Pons (tissue), 1 donor: ENCODE results near the gene FRG2C.
"Not testable (repeated sequence)": the region's sequence is repeated elsewhere in the genome, so short reads cannot be mapped to it uniquely, and the experiment has no call there.

Source experiments
- DNase-seq: peaks from one replicate; pipeline ENCODE4 v3.0.0-alpha.2; 2016; ENCODE audit warnings: low spot score

The FRG2C gene

DNA sequence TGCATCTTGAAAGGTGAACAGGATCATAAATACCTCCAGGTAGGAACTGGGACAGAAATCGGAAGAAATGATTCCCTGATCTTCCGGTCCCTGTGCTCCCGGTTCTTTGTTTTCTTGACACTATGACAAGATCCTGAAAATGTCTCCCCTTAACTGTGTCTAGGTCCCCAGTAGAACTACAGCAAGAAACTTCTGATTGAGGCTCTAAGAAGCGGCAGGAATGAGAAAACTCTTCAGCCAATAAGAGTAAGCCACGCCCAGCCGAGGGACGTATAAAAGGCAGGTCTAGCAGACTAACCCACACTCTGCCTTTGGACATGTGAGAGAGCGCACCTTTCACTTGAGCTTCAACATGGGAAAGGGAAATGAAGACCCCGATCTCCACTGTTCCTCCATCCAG lies at the start of gene FRG2C:
Gene FRG2C, plus strand, starts transcription at position 301 of the 400 bp plus-strand sequence. Its CDS starts 52 bp downstream, at position 353.
- not testable (repeated sequence) for DNase-seq

DNA sequence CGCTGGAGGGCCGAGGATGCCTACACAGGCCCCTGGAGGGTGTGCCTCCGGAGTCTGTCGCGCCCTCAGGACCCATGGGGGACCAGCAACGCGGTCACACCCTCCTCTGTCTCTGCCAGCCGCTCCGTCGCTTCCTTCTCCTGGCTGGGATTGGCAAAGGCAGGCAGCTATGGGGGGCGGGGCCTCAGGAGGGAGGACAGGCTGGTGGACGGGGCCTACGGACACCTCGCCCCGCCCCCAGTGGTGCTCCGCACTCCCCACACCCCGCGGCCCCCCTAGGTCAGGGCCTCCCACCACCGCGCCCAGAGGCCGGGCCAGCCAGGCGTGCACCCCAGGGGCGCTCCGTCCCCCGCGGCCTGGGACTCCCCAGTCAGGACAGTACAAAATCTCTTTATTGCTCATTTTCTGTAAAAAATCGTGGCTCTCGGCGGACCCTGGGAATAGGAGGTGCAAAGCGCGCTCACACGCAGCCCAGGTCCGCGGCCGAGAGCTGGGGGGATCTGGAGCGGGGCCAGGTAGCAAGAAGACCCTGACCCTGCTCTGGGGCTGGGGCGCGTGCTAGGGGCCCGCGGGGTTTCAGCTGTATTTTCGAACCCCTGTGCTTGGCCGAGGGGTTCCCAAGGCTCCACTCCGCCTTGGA lies 45.3 kb upstream of the FRG2C start:
- DNase-seq: not testable (repeated sequence)

DNA sequence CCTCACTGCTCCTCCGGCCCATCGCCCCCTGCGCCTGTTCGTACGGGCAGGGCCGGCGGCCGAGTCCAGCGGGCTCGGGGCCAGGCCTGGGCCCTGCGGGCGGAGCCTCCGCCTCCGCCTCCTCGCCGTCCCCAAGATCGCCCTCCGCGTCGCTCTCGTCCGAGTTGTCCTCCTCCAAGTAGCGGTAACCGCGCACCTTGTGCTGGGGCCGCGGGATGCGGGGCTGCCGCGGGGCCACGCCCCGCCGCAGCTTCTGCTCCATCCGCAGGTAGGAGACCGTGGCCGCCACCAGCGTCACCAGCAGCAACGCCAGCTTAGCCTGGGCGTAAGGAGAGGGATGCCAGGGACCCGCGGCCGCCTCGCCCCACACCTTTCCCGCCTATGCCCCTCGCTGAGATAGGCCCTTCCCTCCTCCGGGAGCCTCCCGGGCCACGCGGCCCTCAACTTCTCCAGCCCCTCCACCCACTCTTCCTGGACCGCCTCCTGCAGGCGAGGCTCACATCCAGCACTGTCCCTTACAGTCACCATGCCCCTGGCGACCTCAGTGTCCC lies 44.6 kb upstream of the FRG2C start:
- DNase-seq: not testable (repeated sequence)

DNA sequence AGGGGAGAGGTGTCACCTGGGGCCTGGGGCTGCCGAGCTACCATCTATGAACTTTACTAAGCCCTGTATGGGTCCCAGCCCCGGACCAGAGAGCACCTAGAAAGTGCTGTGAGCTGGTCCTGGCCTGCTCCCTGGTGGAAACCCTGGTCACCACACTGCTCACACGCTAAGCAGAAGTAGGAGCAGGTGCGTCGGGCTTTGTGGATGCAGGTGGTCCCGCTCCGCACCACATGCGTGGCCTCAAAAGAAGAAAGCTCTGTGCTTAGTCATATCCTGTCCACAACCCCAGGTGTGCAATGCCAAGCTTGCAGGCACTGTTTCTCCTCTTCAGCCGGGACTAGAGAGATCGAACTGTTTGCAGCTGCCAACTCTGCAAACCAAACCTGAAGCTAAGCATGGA lies 42.4 kb upstream of the FRG2C start:
- not testable (repeated sequence) for DNase-seq

DNA sequence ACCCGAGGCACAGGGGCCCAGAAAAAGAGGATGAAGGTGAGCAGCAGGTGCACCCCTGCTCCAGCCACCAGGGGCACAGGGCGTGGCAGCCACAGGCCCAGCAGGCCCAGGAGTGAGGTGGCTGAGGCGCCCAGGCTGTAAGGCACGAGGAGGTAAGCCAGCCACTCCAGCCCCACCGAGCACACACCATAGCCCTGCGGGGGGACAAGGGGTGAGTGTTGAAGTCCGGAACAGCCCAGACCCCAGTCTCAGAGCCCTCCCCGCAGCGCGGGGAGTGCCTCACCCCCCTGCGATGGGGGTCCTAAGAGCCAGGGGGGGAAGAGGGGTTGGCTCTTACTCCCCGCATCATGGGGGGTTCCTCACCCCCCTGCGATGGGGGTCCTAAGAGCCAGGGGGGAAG lies 40.5 kb upstream of the FRG2C start:
- DNase-seq: not testable (repeated sequence)

DNA sequence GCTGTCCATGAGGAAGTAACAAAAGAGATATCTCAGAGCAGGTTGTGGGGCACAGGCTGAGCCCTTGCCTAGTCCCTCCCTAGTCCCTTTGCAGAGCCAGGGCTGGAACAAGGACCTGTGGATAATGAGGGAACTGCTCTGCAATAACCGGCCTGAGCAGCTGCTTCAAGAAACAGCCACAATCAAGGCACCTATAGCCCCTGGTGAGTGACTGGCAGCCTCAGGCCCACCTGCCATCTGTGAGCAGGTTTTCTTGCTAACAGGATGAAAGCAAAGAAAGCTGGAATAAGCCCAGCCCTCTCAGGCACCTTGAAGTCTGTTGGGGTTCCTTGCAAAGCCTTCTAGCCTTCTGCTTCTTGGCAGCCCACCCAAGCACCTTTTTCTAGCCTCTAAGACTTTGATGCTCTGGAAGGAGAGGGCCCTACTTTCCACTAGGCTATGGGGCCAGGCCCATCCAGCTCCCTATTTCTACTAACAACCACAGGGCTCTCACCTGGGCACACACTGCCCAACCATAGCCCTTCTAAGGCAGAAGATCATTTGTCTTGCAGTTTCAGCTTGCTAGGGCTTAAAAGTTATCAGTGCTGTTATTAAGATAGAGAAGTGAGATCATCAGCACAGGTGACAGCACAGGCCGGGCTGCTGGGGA lies 33.1 kb upstream of the FRG2C start:
- not testable (repeated sequence) for DNase-seq

DNA sequence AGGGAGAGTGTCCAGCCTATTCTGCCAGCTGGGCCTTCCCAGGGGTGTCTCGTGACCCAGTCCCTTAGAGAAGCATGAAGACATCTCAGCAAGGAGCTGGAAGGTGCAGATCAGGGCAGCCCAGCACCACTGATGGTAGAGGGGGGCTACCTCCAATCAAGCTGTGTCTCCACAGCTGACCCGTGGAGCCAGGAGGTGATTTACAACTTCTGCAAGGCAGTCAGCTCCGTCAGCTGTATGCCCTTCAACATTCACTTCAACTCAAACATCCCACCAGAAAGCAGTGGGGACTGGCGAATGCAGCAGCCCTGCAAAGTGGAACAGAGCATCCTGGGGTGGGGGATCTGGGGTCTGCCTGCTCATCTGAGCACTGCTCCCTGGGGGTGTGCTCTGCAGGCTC lies 32.6 kb upstream of the FRG2C start:
- DNase-seq: no peak

DNA sequence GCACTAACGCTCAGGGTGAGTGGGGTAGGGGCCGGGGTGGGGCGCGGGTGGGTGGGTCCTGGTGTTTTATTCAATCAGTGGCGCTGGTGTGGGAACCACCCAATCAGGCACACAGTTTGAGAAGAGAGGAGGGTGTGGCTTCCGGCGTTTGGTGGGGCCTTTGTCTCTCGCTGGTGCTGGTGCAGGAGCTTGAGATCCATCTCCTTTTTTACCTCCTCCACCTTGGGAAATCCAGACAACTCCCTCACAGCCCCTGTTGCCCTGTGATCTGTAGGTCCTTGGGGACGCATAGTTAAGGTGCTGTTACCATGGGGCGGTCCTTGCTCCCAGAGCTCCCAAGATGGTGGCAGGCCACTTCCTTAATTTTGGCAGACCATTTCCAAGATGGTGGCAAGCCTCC lies 25.2 kb upstream of the FRG2C start:
- DNase-seq: not testable (repeated sequence)

DNA sequence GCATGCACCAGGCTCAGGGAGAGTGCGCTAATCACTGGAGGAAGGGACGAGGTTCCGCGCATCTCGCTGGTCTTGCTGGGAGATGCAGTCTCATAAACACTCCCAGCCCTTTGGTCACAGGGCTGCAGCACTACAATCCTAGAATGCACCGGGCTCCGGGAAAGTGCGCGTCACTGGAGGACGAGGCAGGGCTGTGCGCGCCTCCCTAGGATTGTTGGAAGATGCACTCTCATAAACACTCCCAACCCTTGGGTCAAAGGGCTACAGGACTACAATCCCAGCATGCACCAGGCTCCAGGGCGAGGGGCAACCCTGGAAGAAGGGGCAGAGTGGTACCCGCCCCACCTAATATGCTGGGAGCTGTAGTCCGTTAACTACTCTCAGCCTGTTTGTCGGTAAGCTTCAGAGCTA lies 23.0 kb upstream of the FRG2C start:
- peak; percentile 95 for DNase-seq

DNA sequence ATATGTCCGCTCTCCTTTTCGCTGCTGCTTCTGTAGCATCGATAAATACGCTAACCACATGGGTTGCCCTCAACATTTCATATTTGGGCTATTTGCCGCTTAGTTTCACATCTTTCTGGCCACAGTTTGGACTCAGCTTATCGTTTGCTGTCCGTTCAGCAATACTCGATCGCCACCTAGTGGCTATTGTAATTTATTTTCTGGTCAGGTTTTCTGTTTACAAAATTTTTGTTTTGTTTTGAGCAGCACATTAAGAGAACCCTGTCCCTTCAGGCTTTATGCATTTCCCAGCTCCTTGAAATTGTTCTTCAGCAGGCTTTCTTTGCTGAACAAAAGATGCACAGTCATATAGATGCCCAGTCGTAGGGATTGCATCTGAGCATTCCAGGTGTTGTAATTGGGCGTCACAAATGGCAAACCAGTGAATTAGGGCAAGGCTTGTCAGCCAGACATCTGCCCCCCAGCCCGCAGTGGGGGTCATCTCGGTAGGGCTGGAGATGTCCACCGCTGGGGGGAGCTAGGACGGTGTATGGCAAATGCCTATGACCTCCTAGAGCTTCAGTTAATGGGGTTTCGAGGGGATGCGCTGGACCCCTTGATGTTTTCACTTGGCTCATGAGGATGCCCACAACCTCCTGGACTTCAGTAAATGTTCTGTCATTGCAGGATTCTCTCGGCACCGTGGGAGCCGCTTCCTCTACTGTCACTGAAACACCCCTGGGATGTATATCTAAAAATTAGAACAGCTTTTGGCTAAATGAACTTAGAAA lies 20.9 kb upstream of the FRG2C start:
- peak; percentile 78 for DNase-seq

DNA sequence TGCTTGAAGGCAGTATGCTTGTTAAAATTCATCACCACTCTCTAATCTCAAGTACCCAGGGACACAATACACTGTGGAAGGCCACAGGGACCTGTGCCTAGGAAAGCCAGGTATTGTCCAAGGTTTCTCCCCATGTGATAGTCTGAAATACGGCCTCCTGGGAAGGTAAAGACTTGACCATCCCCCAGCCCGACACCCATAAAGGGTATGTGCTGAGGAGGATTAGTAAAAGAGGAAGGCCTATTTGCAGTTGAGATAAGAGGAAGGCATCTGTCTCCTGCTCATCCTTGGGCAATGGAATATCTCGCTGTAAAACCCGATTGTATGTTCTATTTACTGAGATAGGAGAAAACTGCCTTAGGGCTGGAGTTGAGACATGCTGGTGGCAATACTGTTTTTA lies 18.6 kb upstream of the FRG2C start:
- DNase-seq: not testable (repeated sequence)

DNA sequence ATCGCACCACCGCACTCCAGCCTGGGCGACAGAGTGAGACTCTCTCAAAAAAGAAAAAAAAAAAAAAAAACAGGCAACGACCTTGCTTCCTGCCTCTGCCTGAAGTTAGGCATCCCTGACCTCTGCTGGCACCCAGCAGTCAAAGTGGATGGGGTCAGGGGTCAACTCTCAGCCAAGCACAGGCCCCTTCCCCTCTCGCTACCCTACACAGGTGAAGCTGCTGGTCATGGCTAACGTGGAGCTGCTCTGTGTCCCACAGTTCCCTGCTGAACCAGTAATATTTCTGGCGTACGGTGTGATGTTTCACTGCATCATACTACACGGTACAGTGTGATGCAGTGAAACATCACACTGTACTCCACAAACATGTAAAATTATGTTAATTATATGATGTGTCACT lies 13.9 kb upstream of the FRG2C start:
- DNase-seq: no peak

DNA sequence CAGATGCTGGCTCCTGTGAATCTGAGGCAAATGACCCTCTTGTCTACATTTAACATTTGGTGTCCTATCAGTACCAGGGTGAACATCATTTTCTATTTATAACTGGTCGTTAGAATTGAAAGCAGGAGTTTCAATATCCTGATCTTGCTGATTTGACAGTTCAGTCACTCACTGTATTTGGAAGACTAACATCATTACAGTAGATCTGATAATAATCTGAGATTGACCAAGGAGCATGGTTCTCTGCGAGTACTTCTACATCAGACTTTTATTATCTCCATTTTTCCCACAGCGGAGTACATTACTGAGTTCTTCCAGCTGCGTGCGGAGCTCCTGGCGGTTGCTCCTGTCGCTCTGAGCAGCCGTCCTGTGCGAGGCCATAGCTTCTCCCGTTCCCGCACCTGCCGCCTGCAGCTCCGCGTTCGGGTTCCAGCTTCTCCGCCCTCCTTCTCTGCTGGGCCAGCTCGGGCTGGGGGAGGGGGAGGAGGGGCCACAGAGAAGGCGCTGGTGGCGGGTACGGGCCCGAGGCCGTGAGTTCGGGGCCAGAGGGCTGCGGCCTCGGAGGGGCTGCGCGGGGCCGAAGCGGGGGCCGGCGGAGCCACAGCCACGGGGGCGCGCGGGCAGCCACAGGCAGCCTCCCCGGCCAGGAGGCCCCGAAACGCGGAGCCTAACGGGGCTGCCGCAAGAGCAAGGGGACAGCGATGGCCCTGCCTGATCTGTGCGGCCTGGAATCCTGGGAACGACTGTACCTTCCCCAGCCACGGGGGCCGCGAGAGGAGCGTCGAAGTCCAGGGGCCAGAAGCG lies 8.8 kb upstream of the FRG2C start:
- not testable (repeated sequence) for DNase-seq

DNA sequence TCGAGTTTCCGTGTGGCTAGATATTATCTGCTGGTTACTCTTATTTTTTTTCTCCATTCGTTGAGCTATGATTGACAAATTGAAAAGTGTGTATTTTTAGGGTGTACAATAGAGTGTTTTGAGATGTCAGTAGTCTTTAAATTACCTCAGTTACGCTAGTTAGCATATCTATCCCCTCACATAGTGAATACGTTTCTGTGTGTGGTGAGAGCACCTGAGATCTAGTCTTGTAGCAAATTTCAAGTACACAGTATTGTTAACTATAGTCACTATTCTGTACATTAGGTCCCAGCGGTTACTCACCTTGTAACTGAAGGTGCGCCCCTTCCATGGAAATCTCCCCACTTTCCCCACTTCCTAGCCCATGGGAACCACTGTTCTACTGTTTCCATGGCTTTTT lies 8.2 kb upstream of the FRG2C start:
- DNase-seq: not testable (repeated sequence)

DNA sequence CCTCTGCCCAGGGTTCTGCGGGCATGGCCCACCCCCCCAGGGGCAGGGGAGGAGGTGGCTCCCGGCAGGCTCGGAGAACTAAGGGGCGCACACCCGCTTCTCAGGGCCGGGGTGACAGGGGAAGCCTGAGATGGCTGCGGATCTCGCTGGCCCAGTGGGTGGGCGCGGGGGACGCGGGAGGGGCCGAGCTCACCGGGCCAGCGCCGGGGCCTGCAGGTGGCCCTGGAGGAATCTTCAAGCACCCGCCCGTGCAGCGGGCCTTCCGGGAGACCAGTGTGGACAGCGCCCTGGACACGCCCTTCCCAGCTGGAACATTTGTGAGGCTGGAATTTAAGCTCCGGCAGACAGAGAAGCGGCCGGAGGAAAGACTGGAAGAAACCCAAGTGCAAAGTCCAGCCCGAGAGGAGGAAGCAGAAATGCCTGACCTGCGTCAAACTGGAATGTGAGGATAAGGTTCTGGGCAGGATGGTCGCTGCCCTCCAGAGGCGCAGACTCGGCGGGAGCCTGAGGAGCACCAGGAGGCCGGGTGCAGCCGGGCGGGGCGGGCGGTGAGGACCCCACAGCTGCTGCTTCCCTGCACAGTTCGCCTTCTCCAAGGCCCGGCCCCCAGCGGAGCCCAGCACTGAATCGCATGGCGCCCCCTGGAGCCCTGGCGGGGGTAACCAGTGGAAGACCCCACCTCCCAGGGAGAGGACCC lies 5.6 kb upstream of the FRG2C start:
- DNase-seq: not testable (repeated sequence)

DNA sequence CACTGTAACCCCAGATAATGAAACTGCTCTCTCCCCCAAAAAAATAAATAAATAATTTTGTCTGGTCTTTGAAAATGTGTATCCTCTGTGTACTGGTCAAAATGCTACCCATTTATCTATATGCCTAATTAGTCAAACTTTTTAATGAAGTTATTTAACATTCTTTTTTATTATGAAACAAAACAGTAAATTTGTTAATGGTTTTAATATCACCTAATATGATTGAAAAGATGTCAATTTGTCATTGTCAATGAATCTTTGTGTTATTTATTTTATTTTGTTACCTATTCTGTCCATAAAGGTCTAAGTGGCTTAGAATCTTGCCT lies 5.1 kb upstream of the FRG2C start:
- not testable (repeated sequence) for DNase-seq

DNA sequence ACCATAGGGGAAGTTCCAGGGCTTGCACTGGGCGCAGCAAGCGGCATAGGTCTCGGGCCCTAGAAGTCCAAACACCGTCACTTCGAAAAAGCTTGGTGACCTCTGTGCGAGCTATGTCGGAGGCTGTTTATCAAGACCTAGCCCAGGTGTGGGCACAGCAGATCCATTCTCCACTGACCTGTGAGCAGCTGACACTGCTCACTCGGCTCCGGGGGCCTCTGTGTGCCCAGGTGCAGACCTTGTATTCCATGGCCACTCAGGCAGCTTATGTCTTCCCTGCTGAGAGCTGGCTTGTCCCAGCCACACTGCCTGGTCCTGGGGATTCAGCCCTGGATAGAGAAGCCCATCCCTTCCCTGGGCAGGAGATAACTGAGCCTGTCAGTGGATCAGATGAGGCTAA lies 1.5 kb downstream of the FRG2C start:
- DNase-seq: not testable (repeated sequence)

DNA sequence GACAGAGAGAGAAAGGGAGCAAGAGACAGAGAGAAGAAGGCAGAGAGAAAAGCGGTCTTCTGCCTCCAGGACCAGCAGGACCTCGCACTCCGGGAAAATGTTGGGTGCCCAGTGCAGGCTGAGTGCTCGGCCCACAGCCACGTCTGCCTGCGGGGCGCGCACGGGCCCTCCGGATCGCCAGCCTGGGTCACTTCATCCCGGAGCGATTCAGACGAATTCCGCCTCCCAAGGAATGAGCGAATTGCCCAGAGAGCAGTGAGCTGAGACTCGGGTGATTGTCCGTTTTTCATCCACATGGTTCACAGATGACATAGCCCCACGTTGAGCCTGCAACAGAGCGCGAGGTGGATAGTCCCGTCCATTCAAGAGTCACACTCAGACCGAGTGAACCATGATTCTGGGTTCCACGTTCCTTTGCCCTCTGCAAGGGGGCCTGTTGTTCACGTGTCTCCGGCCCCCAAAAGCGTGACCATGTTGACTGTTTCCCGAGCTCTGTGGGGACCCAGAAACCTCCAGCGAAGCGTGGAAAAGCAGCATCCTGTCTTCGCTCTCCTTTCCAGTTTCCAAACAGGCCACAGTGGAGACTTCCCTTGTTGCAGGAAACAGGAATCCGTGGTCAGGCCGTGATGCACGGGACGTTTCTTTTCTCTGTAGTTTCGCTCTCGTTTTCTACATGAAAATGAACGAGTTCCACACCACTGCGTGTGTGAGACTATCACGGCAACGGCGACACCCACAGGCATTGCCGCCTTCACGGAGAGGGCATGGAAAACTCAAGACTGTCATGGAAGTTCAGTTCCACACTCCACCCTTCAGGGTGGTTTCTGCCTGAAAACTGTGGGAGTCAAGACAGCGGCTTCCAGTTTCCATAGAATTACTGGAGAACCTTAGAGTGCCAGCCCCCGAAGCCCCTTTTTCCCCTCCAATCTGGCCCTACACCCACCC lies 3.9 kb downstream of the FRG2C start:
- DNase-seq: not testable (repeated sequence)

DNA sequence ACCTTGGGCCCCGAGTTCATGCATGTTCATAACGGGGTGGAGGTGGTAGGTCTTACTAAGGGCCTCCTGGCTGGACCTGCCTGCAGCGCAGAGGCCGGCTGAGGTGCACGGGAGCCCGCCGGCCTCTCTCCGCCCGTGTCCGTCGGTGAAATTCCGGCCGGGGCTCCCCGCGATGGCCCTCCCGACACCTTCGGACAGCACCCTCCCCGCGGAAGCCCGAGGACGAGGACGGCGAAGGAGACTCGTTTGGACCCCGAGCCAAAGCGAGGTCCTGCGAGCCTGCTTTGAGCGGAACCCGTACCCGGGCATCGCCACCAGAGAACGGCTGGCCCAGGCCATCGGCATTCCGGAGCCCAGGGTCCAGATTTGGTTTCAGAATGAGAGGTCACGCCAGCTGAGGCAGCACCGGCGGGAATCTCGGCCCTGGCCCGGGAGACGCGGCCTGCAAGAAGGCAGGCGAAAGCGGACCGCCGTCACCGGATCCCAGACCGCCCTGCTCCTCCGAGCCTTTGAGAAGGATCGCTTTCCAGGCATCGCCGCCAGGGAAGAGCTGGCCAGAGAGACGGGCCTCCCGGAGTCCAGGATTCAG lies 4.7 kb downstream of the FRG2C start:
- DNase-seq: not testable (repeated sequence)
